Measurements from ENCODE around the gene USF2.

The USF2 gene

DNA sequence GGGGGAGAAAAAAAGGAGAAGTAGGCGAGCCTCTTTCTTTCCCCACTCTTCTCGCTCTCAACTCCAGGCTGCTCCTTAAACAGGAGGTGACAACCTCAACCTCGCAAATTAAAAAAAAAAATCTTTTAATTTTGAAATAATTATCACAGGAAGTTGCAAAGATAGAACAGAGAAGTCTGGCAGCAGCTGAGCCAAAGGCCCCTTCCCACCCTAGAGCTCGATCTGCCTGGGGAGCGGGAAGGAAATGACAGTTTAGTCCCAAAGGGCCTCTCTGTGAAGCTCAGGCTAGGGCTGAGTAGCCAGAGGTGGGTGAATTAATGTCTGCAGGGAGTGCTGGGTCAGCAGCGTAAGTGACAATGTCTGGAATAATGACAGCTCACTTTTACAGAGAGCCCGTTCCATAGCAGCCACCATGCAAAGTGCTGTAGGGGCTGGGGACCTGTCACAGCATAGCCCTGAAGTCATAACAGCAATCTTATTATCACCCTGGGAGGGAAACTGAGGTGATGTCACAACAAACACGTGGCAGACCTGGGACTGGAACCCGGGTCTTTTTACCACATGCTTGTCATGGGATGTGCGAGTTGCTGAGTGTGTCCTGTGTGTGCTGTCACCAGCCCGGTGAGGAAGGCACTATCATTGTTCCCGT, 51.4 kb downstream of the USF2 start:
- H3K36me3 ChIP-seq (ENCODE audit: control insufficient read depth in 1 of 2, insufficient read depth in 2 of 2, low read length in 2 of 2) = no peaks in the 10 kb centered on the region
- H3K27me3 ChIP-seq (ENCODE audit: control insufficient read depth in 1 of 2, insufficient read depth in 2 of 2, low read length in 2 of 2) = no peaks in the 10 kb centered on the region
- no peak overlapping the region for H3K9ac ChIP-seq (ENCODE audit: low read depth in 1 of 2, low read length in 2 of 2)
- H3K4me3 ChIP-seq (ENCODE audit: low read depth in 1 of 2, low read length in 2 of 2) = no peak overlapping the region
- H3K27ac ChIP-seq (ENCODE audit: low read depth, low read length) = no peak overlapping the region
- no peaks in the 10 kb centered on the region for H3K9me3 ChIP-seq (ENCODE audit: control insufficient read depth in 1 of 2, low read length in 2 of 2)
- peaks cover 6 to 18% of the 10 kb centered on the region in 2 donors for H3K4me1 ChIP-seq (ENCODE audit: control insufficient read depth in 1 of 2, insufficient read depth in 2 of 2, low read length in 2 of 2)

DNA sequence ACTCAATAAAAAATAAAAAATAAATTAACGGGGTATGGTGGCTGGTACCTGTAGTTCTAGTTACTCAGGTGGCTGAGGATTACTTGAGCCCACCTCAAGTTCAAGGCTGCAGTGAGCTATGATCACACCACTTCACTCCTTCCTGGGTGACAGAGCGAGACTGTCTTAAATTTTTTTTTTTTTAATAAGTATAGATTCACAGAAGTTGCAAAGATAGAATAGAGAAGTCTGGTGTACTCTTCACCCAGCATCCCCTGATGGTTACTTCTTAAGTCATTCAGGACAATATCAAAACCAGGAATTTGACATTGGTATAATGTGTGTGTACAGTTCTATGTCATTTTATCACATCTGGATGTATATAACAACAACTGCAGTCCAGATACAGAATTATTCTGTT, 52.5 kb downstream of the USF2 start:
- Histone ChIP-seq H3K36me3 (ENCODE audit: control insufficient read depth in 1 of 2, insufficient read depth in 2 of 2, low read length in 2 of 2) (no peaks in the 10 kb centered on the region), H3K9me3 (ENCODE audit: control insufficient read depth in 1 of 2, low read length in 2 of 2) (no peaks in the 10 kb centered on the region), H3K4me3 (ENCODE audit: low read depth in 1 of 2, low read length in 2 of 2) (no peak overlapping the region), H3K4me1 (ENCODE audit: control insufficient read depth in 1 of 2, insufficient read depth in 2 of 2, low read length in 2 of 2) (peaks cover 6 to 18% of the 10 kb centered on the region in 2 donors), H3K27me3 (ENCODE audit: control insufficient read depth in 1 of 2, insufficient read depth in 2 of 2, low read length in 2 of 2) (no peaks in the 10 kb centered on the region), H3K9ac (ENCODE audit: low read depth in 1 of 2, low read length in 2 of 2) (no peak overlapping the region), H3K27ac (ENCODE audit: low read depth, low read length) (no peak overlapping the region)

DNA sequence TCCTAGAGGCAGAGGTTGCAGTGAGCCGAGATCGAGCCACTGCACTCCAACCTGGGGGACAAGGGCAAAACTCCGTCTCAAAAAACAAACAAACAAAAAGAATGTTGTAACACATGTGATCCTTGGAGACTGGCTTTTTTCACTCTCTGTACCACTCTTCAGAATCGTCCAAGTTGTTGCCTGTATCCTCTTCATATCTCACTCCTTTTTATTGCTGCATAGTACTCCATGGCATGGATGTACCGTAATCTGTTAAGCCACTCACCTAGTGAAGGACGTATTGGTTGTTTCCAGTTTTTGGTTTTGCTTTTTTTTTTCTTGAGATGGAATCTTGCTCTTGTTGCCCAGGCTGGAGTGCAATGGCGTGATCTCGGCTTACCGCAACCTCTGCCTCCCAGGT, 53.3 kb downstream of the USF2 start:
- H3K4me1 ChIP-seq (ENCODE audit: control insufficient read depth in 1 of 2, insufficient read depth in 2 of 2, low read length in 2 of 2) = peaks cover 6 to 13% of the 10 kb centered on the region in 2 donors
- no peak overlapping the region for H3K27ac ChIP-seq (ENCODE audit: low read depth, low read length)
- no peaks in the 10 kb centered on the region for H3K27me3 ChIP-seq (ENCODE audit: control insufficient read depth in 1 of 2, insufficient read depth in 2 of 2, low read length in 2 of 2)
- no peak overlapping the region for H3K9ac ChIP-seq (ENCODE audit: low read depth in 1 of 2, low read length in 2 of 2)
- H3K36me3 ChIP-seq (ENCODE audit: control insufficient read depth in 1 of 2, insufficient read depth in 2 of 2, low read length in 2 of 2) = no peaks in the 10 kb centered on the region
- no peak overlapping the region for H3K4me3 ChIP-seq (ENCODE audit: low read depth in 1 of 2, low read length in 2 of 2)
- no peaks in the 10 kb centered on the region for H3K9me3 ChIP-seq (ENCODE audit: control insufficient read depth in 1 of 2, low read length in 2 of 2)

GRCh38 chr19:35327642-35328041, 58.9 kb downstream of the USF2 start:
- no peaks in the 10 kb centered on the region for H3K4me1 ChIP-seq (ENCODE audit: control insufficient read depth in 1 of 2, insufficient read depth in 2 of 2, low read length in 2 of 2)

GRCh38 chr19:35328851-35329285, 60.1 kb downstream of the USF2 start, which contains the start of gene CD22:
Gene CD22, plus strand, starts transcription at chr19:35329187. Its CDS starts 2,854 bp downstream, at chr19:35332041.
- Histone ChIP-seq H3K9ac (ENCODE audit: low read depth in 1 of 2, low read length in 2 of 2) (no peak within 1 kb of the TSS), H3K4me3 (ENCODE audit: low read depth in 1 of 2, low read length in 2 of 2) (no peak within 1 kb of the TSS), H3K27me3 (ENCODE audit: control insufficient read depth in 1 of 2, insufficient read depth in 2 of 2, low read length in 2 of 2) (peaks cover 6 to 7% of the 10 kb centered on the region in 2 donors)

More at GRCh38 chr19:35327642-35328041, 58.9 kb downstream of the USF2 start:
- Histone ChIP-seq H3K27ac (ENCODE audit: low read depth, low read length) (no peak overlapping the region), H3K9me3 (ENCODE audit: control insufficient read depth in 1 of 2, low read length in 2 of 2) (no peaks in the 10 kb centered on the region), H3K9ac (ENCODE audit: low read depth in 1 of 2, low read length in 2 of 2) (no peak overlapping the region), H3K36me3 (ENCODE audit: control insufficient read depth in 1 of 2, insufficient read depth in 2 of 2, low read length in 2 of 2) (no peaks in the 10 kb centered on the region), H3K27me3 (ENCODE audit: control insufficient read depth in 1 of 2, insufficient read depth in 2 of 2, low read length in 2 of 2) (peaks cover 4 to 6% of the 10 kb centered on the region in 2 donors), H3K4me3 (ENCODE audit: low read depth in 1 of 2, low read length in 2 of 2) (no peak overlapping the region)

GRCh38 chr19:35329323-35329722, 60.6 kb downstream of the USF2 start:
- Histone ChIP-seq H3K36me3 (ENCODE audit: control insufficient read depth in 1 of 2, insufficient read depth in 2 of 2, low read length in 2 of 2) (no peaks in the 10 kb centered on the region), H3K4me1 (ENCODE audit: control insufficient read depth in 1 of 2, insufficient read depth in 2 of 2, low read length in 2 of 2) (no peaks in the 10 kb centered on the region), H3K4me3 (ENCODE audit: low read depth in 1 of 2, low read length in 2 of 2) (no peak overlapping the region), H3K9me3 (ENCODE audit: control insufficient read depth in 1 of 2, low read length in 2 of 2) (no peaks in the 10 kb centered on the region), H3K27me3 (ENCODE audit: control insufficient read depth in 1 of 2, insufficient read depth in 2 of 2, low read length in 2 of 2) (peaks cover 6 to 7% of the 10 kb centered on the region in 2 donors), H3K27ac (ENCODE audit: low read depth, low read length) (no peak overlapping the region), H3K9ac (ENCODE audit: low read depth in 1 of 2, low read length in 2 of 2) (no peak overlapping the region)

More at GRCh38 chr19:35328851-35329285, 60.1 kb downstream of the USF2 start, which contains the start of gene CD22:
- H3K4me1 ChIP-seq (ENCODE audit: control insufficient read depth in 1 of 2, insufficient read depth in 2 of 2, low read length in 2 of 2) = no peaks in the 10 kb centered on the region
- no peaks in the 10 kb centered on the region for H3K9me3 ChIP-seq (ENCODE audit: control insufficient read depth in 1 of 2, low read length in 2 of 2)
- no peak within 1 kb of the TSS for H3K27ac ChIP-seq (ENCODE audit: low read depth, low read length)
- no peaks in the 10 kb centered on the region for H3K36me3 ChIP-seq (ENCODE audit: control insufficient read depth in 1 of 2, insufficient read depth in 2 of 2, low read length in 2 of 2)

Data from duodenal mucosa (tissue), 2 donors.